ENCODE measurements around the gene ITGAD.

The ITGAD gene

DNA sequence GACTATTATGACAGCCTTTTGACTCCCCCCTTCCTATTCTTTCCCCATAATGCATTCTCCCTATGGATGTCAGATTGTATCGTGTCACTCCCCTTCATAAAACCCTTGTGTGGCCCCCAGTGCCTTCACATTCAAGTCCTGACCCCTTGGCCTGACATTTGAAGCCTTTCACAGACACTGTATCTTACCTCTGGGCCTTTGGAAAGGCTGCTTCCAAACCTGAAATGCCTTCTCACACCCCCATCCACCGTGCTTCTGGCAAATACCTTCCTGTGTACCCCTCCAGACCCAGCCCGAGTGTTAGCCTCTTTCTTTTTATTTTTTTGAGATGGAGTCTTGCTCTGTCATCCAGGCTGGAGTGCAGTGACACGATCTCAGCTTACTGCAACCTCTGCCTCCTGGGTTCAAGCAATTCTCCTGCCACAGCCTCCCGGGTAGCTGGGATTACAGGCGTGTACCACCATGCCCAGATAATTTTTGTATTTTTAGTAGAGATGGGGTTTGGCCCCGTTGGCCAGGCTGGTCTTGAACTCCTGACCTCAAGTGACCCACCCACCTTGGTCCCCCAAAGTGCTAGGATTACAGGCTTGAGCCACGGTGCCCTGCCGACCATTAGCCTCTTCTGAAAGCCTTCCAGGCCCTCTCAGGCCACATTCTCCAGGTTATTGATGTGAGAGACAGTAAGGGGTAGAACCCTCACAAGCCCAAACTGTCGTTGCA, 68.2 kb downstream of the ITGAD start:
- no peak for DNase-seq

DNA sequence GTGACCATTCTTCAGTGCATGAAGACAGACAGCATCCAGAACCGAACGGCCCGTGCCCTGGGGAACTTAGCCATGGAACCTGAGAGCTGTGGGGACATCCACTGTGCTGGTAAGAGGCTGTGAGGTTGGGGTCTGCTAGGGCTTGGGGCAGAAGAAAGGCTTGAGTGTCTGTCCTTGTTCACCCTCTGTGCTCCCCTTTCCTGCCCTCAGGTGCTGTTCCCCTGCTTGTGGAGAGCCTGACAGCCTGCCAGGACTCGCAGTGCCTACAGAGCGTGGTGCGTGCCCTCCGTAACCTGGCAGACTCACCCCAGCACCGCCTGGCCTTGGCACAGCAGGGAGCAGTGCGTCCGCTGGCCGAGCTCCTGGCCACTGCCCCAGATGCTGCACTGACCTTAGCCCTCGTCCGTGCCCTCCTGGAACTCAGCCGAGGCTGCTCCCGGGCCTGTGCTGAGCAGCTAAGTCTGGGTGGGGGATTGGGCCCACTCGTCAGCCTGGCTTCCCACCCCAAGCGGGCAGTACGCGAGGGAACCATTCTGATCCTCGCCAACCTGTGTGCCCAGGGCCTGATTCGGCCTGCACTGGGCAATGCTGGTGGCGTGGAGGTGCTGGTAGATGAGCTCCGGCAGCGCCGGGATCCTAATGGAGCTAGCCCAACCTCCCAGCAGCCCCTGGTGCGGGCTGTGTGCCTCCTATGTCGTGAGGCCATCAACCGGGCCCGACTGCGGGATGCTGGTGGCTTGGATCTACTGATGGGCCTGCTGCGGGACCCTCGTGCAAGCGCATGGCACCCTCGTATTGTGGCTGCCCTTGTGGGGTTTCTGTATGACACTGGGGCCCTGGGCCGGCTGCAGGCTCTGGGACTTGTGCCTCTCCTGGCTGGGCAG, 69.0 kb downstream of the ITGAD start:
- DNase-seq = no peak

DNA sequence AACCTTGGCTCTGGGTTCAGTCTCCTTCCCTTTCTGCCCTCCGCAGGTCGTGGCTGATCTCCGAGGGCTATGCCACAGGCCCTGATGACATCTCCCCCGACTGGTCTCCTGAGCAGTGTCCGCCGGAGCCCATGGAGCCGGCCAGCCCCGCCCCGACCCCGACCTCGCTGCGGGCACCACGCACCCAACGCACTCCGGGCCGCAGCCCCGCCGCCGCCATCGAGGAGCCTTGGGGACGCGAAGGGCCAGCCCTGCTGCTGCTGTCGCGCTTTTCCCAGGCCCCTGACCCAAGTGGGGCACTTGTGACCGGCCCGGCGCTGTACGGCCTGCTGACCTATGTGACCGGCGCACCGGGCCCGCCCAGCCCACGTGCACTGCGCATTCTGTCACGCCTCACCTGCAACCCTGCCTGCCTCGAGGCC, 71.2 kb downstream of the ITGAD start:
- DNase-seq = no peak

DNA sequence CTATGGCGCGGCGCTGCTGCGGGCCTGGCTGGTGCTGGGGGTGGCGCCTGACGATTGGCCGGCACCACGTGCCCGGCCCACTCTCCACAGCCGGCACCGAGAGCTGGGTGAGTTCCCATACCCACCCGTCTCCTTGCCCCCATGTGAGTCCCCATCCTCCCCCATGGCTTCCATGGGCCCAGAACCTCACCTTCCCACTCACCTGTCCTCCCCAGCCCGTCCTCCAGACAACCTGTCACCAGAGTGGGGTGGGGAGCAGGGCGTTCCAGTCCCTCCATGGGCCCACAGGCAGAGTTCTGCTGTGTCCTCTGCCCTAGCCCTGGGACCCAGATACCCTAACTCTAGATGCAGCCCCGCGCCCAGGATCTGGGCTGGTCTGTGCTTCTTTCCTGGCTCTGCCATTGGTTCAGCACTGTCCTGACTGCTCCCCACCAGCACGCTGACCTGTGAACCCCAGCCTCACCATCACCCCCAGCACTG, 71.7 kb downstream of the ITGAD start:
- DNase-seq = no peak

DNA sequence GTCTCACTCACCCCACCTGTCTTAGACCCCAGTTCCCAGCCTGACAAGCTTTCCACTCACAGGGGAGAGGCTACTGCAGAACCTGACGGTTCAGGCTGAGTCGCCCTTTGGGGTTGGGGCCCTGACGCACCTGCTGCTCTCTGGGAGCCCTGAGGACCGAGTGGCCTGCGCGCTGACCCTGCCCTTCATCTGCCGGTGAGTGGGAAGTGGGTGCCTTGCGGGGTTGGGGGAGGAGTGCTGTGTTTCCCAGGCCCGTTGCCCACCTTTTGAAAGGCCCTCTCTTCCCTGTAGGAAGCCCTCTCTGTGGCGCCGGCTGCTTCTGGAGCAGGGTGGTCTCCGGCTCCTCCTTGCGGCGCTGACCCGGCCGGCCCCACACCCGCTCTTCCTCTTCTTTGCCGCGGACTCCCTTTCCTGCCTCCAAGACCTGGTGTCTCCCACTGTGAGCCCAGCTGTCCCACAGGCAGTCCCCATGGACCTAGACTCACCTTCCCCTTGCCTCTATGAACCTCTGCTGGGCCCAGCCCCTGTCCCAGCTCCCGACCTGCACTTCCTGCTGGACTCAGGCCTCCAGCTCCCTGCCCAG, 72.7 kb downstream of the ITGAD start:
- DNase-seq = no peak

DNA sequence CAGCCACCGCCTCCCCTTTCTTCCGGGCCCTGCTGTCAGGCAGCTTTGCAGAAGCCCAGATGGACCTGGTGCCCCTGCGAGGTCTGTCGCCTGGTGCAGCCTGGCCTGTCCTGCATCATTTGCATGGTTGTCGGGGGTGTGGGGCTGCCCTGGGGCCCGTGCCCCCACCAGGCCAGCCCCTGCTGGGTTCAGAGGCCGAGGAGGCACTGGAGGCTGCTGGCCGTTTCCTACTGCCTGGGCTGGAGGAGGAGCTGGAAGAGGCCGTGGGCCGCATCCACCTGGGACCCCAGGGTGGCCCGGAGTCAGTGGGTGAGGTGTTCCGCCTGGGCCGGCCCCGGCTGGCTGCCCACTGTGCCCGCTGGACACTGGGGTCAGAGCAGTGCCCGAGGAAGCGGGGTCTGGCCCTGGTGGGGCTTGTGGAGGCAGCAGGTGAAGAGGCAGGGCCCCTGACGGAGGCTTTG, 73.3 kb downstream of the ITGAD start:
- DNase-seq = no peak

DNA sequence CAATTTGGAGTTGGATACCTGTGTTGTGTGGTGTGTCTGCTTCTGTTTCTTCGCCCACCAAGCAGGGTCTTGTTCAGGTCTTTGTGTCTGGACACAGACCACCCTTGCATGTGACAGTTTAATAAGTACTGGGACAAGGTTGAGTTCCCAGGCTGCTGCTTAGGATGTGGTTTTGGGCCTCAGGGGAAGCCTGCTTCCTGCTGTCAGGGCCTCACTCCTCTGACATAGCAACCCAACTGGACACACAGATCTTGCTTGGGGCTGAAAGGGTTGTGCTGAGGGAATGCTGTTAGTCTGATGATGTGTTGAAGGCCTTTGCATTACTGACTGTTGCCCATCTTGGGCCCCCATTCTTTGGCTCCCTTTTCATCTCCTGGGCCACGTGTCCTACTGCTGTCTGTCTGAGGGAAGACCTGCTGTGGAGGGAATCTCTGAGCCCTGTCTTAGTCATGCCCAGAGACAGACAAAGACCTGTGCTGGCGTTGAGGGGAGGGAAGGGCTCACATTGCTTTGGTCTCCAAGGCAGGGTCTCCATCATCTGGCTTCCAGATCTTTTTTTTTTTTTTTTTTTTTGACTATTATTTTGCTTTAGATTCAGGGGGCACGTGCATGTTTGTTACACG, 74.1 kb downstream of the ITGAD start:
- DNase-seq = no peak

DNA sequence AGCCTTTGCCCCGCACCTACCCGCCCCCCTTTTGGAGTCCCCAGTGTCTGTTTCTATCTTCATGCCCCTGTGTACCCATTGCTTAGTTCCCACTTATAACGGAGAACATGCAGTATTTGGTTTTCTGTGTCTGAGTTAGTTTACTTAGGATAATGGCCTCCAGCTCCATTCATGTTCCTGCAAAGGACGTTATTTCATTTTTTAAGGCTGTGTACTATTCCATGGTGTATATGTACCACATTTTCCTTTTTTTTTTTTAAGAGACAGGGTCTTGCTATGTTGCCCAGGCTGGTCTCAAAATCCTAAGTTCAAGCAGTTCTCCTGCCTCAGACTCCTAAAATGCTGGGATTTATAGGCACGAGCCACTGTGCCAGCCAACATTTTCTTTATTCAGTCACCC, 74.7 kb downstream of the ITGAD start:
- DNase-seq = no peak

DNA sequence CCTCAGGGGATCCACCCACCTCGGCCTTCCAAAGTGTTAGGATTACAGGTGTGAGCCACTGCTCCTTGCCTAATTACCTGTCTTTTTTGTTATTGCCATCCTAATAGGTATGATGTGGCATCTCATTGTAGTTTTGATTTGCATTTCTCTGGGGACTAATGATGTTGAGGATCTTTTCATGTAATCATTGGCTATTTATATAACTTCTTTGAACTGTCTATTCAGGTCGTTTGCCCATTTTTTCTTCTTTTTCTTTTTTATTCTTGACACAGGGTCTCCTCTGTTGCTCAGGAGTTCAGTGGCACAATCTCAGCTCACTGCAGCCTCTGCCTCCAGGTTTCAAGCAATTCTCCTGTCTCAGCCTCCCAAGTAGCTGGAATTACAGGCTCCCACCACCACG, 77.5 kb downstream of the ITGAD start:
- DNase-seq = no peak

DNA sequence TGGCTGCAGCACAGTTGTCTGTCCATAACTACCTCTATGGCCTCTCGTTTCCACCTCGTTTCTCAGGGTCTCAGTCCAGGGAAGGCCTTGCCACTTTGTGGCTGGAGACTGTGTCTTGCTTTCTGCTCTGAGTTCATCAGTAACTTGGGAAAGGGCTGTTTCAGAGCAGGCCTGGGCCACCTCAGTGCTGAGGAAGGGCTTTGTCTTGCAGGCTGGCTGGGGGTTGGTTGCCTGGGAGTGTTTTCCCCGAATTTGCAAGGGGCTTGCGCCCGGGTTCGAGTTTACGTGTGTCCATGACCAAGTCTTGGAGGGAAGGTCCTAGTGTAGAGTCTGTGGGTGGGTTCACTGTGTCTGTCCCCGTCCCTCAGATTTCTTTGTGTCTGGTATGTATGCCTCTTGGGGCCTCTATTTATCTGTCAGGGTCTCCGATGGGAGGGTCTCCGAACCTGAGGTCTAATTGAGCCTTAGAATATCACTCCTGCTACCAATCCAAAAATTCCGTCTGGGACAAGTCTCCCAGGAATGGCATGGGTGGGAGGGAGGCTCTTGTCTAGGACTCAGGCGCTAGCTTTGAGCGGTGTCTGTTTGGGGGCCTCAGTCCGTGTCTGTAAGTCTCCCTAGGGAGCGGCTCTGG, 78.2 kb downstream of the ITGAD start:
- DNase-seq = no peak

DNA sequence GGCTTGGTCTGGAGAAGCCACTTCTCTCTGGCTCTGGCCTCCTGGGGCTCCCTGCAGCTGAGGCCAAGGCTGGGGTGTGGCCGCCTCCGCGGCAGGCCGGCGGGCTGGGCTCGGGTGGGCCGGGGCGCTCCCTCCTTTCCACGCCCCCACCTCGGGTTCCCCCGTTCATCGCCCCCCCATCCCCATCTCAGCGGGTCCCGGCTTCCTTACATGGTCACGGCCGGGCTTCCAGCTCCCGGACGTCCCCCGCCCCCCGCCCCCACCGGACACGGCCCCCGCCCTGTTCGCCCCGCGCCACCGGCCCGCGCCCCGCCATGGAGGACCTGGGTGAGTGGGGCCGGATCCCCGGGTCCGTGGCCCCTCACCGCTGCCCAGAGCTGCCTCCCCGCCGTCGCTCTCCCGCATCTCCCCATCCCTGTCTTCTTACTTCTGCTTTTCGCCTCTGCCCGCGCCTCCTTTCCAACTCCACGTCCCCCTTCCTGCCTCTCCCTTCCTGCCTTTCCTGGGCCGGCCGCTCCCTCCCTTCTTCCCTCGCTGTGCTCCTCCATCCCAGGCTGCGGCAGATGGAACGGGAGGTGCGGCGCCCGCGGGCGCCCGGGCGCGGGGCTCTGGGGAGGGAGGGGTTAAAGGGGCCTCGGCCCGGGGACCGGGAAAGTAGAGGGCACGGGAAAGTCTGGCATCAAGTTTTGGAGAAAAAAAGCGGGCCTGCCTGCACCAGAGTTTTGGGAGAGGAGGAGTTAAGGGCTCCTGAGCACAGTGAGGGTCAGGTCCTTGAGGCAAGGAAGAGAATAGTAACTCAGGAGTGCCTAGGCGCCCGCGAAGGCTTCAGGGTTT, 79.0 kb downstream of the ITGAD start, which contains the start of gene TGFB1I1:
Gene TGFB1I1 (plus strand): TSS at position 278 of the 834 bp plus-strand sequence. CDS start 37 bp downstream, at position 315.
- DNase-seq = peak; percentile 65

DNA sequence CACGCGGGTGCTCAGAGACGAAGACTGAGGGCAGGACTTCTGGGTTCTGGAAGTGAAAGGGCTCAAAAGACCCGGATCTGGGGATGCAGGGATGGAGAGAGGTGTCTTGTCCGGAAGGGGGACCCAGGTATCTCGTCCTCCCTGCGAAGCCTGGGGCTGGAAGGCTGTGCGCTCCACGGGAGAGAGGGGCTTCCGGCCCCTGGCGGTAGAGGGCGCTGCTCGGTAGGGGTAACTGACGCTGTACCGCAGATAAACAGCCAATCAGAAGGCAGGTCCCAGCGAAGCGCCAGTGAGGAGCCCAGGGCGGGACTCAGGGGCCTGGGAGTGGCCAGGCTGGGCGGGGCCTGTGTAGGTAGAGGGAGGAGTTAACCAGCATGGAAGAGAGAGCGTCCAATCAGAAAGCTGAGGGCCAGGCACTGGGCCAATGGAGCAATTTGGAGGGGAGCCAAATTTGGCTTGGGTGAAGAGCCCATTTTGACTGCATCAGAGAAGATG, 79.6 kb downstream of the ITGAD start:
- peak; percentile 89 for DNase-seq

DNA sequence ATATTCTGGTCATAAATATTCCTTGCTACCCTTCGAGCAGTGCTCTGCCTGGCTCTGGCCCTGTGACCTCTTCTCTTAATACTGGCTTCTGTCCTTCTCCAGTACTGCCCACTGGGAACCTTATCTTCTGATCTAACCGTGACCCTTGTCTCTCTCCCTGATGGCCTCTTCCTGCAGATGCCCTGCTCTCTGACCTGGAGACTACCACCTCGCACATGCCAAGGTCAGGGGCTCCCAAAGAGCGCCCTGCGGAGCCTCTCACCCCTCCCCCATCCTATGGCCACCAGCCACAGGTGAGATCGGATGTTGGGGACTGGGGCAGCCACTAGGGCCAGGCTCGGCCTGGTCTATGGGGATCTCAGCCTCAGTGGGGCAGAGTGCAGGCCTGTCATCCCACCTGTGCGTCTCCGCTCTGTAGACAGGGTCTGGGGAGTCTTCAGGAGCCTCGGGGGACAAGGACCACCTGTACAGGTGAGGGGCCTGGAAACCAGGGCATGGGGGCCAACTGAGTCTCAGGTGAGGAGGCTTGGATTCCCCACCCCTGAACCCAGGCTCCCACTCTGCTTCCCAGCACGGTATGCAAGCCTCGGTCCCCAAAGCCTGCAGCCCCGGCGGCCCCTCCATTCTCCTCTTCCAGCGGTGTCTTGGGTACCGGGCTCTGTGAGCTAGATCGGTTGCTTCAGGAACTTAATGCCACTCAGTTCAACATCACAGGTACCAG, 80.3 kb downstream of the ITGAD start:
- no peak for DNase-seq

DNA sequence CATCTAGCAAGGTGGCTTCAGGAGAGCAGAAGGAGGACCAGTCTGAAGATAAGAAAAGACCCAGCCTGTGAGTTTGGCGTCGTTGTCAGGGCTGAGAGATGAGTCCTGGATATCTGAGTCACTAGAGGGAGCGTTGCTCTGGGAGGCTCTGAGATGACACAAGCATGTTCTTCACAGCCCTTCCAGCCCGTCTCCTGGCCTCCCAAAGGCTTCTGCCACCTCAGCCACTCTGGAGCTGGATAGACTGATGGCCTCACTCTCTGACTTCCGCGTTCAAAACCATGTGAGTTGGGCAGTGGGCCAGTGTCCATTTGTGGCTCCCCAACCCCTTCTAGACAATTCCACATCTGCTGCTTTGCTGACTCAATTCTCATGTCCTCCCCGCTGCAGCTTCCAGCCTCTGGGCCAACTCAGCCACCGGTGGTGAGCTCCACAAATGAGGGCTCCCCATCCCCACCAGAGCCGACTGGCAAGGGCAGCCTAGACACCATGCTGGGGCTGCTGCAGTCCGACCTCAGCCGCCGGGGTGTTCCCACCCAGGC, 81.1 kb downstream of the ITGAD start:
- no peak for DNase-seq

DNA sequence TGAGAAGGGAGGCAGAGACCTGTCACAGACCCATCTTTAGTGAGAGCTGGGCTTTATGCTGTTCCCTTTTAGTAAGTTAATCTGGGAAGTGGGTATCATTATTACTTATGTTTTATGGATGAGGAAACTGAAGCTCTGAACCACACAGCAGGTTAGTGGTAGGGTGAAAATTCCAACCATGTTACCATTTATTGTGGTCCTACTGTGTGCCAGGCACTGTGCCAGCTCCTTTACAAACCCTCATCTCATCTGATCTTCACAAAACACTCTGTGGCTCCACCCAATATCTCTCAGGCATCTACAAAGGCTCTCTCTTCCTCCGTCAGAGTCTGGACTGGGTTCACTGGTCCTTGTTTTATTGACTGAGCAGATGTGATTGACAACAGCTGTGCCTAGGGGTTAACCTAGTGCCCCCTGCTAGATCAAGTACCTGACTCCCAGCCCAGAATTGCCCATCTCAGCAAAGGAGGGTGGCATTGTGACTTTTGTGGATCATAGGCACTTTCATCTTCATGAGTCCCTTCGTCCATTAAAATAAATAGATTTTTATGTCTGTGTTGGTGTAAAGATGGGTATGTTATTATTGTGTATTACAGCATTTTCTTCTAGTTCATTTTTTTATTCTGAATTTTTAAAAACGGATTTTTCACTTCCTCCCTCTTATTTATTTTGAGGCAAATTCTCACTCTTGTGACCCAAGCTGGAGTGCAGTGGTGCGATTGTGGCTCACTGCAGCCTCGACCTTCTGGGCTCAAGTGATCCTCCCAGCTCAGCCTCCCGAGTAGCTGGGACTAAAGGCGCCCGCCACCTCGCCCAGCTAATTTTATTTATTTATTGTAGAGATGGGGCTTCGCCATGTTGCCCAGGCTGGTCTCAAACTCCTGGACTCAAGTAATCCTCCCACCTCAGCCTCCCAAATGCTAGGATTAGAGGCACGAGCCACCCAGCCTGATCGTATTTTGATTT, 81.9 kb downstream of the ITGAD start:
- no peak for DNase-seq

DNA sequence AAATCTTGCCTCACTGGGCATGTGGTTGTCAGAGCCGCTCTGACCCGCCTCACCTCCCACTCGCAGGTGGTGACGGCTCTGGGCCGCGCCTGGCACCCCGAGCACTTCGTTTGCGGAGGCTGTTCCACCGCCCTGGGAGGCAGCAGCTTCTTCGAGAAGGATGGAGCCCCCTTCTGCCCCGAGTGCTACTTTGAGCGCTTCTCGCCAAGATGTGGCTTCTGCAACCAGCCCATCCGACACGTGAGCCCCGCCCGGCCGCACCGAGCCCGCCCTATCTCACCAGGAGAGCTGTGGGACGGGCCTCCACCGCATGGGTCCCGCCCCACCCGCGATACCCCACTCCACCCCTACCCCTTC, 82.8 kb downstream of the ITGAD start:
- DNase-seq = no peak
